Measurements from ENCODE around the gene SUSD2.

SUSD2 gene

DNA sequence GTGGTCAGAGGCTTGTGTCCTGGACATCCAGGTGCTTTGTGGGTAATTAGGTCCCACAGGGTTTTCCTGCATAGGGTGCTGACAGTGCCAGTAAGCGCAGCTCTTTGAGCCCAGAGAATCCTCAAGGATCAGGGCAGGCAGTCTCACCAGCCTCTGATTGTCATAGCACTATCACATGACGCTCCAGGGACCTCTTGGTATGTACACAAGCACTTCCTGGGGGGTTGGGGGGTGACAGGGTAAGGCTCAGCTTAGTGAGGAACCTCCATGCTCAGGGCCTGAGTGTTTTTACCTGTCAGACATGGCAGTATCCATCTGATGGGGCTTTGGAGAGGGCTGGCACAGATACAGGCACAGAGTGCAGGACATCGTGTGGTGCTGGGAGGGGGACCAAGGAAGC is 27.9 kb upstream of the SUSD2 start:
- no peak for DNase-seq

DNA sequence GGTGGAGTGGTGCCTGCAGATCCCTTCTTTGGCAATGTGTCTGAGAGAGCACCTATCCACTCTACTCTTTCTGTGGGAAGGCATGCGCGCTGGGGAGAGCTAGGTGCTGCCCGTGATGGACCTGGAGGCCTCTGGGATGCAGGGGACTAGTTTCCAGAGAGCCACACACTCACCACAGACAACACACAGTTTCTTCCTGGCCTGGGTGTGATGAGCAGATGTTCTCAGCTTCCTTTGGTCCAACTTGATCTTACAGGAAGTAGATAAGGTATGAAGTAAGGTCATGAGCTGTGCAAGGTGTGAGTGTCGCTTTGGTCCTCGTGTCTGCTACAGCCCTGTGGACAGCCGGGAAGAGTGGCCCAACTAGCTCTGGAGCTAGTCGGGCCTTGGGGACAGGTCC is 27.3 kb upstream of the SUSD2 start:
- DNase-seq = no peak

DNA sequence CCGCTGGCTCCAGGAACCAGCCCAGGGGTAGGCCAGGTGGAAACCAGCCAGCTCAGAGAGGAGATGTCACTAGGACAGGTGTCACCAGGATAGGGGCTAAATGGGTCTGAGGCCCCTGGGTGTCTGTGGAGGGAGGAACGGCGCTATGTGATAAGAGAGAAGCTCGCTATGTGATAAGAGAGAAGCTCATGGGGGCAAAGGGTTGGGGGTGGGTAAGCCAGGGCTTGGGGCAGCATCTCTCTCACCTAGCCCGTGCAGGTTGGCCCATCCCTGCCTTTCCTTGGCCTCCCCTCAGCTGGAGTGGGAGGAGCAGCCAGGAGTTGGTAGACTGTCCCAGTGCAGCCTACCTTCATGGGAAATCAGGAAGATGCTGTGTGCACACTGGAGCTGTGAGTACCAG is 26.5 kb upstream of the SUSD2 start:
- no peak for DNase-seq

DNA sequence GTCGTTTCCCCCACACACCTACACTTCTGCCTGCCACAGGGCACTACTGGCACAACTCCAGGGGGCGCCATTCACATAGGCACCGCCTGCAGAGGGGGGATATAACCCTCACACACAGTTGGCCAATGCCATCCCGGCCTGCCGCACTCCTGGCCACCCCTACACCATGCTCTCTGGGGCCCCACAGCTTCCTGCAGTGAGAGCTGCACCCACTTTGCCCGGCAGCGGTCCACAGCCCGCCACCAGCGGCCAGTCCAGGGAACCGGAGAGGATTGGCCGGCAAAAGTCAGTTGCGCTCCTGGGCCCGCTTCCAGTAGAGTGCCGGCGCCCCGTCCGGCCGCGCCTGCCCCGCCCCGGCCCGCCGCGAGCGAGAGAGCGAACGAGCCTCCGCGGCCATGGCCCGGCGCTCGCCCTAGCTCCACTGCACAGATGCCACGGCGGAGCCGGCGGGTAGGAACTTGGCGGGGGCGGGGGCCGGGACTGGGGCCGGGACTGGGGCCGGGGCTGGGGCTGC is 25.6 kb upstream of the SUSD2 start:
- DNase-seq = no peak

DNA sequence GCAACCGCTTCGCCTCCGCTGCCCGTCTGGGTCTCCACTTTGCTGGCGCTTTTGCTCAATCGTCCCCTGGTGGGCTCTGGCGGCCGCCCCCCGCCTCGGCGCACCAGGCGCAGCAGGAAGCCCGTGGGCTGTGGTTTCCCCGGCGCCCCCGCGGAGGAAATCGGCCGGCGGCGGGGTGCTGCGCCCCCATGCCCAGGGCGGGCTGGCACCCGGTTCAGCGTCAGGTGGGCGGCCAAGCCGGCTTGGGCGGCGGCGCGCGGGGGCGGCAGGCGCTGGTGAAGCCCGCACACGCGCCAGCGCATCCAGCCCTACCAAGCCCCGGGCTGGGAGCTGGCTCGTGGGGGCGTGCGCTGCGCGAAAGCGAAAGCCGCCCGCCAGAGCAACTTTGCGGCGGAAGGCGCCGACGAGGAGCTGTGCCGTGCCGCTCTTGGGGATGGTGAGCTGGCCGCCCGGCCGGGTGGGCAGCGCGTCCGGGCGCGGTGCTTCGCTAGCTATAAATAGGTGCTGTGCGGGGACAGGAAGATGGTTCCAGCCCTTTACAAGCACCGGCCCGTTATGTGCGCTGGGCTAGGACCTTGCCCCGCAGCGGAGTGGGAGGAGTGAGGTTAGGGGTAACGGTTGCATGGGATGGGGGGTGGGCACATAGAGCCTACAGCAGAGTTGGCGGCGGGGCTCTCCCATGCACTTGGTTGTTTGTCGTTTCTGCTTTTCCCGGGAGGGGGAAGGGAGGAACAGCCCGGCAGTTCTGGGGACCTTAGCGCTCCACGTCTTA is 25.0 kb upstream of the SUSD2 start:
- DNase-seq = no peak

DNA sequence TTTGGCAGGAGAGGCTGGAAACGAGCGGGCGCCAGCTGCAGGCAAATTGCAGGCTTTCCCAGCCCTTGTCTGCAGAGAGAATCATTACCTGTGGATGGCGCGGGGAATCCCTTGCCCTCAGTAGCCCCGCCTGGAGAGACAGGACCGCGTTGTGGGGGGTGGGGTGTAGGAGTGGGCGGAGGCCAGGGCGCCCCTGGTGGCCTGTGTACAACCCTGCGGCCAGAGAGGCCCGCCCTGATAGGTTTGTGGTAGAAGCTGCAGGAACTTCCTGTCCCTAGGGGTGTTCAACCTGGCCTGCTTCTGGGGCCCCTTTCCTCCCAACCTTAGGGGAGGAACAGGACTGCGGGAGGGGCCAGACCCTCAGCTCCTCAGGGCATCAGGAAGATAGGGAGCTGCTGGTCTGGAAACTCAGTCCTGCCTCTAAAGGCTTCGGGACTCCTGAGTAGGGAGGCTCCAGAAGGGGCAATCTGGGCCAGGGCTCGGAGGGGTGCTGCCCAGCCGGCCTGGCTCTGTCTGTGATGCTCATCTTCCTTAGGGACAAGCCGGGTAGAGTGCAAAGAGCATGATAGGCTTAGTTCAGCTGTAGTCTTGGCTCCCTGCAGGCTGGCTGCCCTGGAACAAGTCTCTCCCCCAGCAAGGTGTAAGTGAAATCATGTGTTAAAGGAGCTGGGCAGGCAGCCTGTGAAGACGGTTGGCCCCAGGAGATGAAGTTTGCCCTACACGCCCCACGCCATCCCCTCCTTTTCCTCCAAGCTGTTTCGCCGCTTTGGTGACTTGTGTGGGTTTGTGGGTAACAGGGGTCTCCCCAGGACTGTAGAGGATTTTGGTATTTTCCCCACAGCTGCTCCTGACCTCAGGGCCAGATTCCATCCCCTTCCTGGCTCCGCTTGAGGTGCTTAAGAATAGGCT is 24.1 kb upstream of the SUSD2 start:
- DNase-seq = peak; percentile 26

DNA sequence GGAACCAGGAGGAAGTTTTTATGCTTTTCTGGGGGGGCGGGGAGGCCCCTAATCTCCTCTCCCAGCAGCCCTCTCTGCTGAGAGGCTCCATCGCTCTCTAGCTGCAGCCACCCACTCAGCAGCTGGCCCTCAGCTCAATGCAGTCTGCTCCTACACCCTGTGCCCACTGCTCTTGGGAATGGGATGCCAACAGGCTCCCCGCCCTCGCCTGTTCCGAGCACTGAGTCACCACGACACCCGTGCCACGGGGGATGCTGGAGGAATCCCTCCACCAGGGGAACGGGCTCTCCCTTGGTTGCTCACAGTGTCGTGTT is 23.5 kb upstream of the SUSD2 start:
- no peak for DNase-seq

DNA sequence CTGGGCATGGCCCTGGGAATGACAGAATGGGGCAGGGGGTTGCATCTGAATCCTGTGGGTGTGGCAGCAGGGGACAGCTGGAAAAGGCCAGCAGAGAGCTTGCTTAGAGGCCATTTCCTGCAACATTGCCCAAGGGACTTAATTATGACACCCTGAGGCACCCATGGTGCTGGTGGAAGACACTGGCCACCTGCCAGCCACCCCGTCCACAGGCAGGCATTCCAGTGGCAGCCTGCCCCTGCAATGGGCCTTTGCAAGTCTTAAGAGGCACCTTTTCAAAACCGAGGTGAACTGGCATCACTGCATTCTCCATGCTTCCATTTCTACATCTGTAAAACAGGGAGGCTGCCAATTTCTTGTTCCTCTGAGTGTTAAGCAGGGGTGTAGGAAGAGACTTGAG is 21.6 kb upstream of the SUSD2 start:
- no peak for DNase-seq

DNA sequence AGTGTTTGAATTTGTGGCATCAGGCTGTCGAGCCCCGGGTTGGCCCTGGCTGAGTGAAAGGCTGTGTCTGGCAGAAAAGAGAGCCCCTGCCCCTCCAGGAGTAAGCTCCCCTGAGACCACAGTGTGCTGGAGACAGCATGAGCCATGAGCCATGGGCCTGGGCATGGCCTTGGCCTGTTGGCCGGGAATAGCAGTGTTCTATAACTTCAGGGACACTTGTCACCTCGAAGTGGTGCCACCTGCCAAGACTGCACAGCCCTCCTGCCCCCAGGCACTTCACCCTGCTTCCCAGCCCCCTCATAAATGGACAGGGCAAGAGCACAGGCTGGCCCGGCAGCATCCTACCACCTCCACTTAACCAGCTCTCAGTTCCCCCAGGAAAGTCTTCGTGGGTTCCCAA is 20.7 kb upstream of the SUSD2 start:
- DNase-seq = no peak

DNA sequence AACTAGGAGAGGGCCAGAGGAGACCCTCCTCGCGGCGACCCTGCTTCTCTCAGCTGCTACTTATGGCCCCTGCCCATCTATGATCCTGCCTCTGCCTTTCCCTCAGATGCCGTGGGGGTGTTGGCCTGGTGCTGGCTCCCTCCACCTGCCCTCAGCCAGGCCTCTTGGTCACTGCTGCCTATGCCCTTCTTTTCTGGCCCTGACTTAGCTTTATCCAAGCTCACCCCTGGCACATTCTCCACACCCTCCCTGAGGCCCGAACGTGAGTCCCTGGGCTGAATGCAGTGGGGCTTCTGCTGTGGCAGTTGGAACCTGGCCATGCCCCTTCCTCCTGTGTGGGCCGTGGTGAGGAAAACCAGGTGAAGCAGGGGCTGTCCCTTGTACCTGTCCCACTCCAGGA is 19.8 kb upstream of the SUSD2 start:
- DNase-seq = no peak

DNA sequence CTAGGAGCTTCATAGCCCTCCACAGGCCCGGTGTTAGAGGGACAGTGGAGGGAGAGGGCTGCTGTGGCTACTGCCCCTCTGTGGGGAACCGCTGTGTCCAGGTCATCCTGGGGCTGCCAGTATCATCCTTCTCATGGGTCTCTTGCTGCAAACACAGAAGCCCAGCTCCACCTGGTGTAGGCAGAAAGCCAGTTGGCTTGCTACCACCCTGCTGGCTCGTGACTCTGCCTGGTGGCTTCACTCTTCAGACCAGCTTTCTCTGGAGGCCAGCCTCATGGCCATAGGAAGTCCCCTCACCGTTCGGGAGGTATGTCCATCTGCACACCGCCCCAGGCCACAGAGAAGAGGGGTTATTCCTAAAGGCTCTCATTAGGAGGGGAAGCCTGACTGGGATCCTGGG is 19.4 kb upstream of the SUSD2 start:
- DNase-seq = no peak

DNA sequence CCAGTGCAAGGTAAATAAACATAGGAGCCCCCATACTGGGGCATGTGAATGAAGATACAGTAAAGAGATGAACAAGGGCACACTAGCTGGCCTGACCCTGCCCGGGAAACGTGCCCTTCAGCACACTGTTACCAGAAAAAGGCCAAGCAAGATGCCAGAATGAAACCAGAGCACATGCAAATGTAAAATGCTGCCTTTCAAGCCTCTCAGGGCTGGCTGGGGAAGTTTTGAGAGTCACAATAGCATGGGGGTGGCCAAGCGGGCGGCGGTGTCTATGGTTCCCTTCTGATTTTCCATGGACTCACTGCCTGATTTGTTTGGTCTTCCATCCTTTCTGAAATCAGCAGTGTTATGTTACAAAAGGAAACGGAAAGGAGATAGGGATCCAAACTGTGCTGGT is 18.9 kb upstream of the SUSD2 start:
- no peak for DNase-seq

DNA sequence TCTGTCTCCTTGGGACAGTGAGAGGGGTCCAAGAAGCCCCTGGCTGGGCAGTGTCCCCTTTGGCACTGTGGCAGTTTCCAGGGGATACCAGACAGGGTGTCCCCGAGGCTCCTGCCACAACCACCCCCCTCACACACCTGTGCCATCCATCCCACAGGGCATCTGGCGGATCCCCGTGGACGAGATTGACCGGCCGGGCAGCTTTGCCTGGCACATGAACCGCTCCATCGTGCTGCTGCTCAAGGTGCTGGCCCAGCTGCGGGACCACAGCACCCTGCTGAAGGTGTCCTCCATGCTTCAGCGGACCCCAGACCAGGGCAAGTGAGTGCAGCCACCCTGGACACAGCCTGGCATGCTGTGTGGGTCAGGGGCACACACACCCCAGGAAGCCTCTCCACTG is 17.0 kb upstream of the SUSD2 start:
- DNase-seq = no peak

DNA sequence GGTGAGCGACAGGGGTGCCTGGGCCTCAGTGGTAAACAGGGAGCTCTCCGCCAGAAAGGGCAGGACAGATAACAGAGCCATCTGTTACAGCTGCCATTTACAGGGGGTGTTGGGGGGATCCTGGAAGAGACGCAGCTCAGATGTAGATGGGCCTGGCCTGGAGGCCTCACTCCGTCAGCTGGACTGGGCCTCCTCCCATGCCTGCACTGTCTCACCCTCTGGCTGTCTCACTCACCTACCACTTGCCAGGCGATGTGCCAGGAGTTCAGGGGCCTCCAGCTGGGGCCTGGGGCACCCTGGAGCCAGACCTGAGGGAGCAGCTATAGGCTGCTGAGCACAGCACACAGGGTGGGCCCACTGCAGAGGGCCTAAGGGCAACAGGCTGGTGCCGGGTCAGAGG is 16.3 kb upstream of the SUSD2 start:
- DNase-seq = no peak

DNA sequence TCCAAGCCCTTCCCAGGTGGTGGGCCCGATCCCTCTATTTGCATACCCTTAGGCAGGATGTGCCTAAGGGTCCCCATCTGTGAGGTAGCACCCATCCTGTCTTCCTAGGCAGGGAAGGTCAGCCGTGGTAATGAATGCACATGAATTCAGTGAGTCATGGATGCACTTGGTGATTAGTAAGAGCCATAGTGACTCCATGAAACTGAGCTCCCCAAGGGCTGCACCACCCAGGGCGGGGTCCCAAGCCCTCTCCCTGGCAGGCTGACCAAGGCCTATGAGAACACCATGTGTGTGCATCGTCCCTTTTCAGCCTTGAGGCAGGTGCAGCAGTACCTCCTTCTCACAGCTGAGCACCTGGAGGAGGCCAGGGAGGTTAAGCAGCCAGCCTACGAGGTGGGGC is 15.6 kb upstream of the SUSD2 start:
- no peak for DNase-seq

DNA sequence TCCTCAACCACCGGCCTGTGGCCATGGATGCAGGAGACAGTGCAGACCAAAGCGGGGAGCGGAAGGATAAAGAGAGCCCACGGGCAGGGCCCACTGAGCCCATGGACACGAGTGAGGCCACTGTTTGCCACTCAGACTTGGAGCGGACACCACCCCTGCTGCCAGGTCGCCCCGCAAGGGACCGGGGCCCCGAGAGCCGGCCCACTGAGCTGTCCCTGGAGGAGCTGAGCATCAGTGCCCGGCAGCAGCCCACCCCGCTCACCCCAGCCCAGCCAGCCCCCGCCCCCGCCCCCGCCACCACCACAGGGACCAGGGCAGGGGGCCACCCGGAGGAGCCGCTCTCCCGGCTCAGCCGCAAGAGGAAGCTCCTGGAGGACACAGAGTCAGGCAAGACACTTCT is 14.5 kb upstream of the SUSD2 start:
- no peak for DNase-seq

DNA sequence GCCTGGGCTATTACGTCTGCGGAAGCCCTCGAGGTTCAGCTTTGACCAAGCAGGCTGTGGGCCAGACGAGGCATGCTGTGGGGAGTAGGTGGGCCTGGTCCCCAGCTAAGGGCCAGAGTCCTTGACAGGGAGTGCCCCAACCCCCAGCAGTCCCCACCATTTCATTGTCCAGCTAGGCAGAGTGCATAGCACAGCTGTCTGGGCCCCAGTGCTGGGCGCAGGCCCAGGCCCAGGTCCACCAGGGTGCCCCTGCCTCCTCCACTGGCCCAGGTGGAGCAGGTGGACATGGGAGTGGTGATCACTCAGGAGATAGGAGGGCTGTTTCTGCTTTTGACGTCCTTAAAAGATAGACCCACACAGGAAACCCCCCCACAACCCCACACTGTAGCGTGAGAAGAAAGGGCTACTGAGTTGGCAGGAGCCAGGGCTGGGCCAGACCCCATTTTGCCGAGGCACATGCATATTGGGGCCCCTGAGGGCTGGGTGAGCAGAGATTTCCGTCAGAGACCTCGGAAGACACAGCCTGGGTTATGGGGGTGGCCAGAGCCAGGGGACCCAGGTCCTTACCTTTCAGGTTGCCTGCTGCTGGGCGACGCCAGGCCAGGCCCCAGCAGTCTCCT is 11.7 kb upstream of the SUSD2 start:
- DNase-seq = no peak

DNA sequence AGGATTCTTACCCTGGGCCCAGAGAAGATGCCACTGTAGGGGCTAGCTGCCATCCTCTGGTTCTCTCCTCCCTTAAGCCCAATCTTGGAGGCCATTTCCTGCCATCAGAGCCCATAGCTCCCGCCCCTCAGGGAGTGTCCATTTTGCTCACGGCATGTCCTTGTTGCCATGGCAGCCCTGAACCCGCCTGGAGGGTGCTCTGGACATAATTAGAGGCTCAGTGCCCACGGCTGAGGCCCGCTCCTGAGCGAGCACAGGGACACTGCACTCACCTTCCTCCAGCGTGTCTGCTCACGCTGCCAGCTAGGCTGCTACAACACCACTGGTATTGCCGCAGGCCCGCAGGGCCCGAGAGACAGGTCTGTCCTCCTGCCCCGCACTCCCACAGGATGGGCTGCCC is 11.1 kb upstream of the SUSD2 start:
- DNase-seq = no peak

DNA sequence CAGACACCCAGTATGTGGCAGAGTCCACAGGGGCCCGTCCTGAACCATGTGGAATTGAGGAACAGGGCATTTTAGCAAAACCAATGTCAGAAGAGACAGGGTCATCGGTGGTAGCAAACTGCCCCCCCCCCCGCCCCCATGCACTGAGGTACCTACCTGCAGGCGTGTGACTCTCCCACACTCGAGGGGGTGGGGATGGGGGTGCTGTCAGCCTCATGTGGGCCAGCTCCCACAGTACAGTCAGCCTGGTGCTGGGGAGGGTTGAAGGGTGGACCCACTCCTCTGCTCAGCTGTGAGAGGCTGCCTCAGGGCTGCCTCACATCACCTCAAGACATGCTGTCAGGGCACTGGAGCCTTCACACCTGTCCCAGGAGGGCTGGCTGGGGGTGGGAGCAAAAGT is 10.7 kb upstream of the SUSD2 start:
- no peak for DNase-seq

DNA sequence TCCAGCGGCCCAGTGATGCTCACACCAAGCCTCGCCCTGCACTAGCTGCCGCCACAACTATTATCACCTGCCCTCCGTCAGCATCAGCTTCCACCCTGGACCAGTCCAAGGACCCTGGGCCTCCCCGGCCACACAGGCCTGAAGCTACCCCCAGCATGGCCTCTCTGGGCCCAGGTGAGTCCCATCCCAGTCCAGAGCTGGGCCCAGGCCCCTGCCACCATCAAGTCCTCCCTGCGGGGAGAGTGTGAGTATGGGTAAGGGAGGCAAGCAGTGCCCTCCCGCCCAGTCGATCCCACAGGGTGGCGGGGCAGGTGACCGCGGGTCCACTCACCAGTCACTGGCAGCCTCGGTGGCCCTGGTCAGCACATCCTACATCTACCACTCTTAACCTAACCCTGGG is 9.5 kb upstream of the SUSD2 start:
- no peak for DNase-seq

DNA sequence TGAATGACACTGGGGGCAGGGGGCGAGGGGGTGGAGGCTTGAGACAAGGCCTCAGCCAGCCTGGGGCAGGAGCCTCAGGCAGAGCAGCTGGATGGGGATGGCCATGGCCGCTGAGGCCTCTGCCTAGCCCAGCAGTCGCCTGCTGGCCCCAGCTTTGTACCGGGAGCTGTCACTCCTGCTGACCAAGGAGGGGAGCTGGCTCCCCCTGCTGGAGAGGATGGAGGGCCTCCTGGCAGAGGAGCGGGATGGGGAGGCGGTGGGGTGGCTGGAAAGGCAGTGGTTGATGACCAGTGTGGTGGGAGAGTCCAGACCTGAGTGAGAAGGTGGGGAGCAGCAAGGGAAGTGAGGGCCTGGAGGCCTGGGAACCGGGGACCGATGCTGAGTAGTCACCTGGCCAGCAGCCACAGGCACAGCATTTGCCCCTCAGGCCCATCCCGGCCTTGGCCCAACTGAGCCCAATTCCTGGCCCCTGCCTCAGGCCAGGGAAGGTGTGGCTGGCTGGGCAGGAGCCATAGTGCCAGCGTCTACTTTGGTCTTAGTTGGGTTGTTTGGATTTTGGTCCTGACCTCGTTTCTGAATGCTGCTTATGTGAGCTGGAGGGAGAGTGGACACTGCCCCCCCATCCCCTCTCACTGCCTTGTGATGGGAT is 6.0 kb upstream of the SUSD2 start:
- DNase-seq = no peak

DNA sequence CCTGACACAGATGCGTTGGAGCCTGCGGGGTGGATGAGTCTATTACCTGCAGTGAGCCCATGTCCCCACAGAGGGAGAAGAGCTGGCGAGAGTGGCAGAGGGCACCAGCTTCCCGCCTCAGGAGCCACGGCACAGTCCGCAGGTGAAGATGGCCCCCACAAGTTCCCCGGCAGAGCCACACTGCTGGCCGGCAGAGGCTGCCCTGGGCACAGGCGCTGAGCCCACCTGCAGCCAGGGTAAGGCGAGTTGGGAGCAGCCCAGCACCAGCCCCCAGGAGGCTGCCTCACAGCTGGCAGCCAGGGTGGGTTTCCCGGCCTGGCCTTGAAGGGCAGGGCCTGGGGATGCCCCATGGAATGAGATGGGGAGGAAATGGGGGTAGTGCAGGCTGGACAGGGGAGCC is 5.2 kb upstream of the SUSD2 start:
- no peak for DNase-seq

DNA sequence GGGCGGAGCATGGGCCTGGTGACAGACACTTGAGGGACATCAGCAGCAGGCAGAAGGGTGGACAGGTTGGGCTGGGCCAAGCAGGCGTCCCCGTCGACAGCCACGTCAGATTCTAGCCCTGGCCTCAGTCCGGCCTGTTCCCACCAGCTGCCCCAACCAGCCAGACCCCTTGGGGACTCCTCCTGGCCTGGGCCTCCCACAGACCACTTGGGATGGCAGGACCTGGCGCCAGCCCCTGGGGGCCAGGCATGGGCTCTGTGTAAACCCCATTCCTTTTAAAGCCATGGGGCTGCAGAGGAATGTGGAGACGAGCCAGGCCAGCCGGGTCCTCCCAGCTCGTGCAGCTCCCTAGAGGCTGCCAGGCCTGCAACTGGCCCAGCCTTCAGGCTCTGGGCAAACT is 4.7 kb upstream of the SUSD2 start:
- no peak for DNase-seq

DNA sequence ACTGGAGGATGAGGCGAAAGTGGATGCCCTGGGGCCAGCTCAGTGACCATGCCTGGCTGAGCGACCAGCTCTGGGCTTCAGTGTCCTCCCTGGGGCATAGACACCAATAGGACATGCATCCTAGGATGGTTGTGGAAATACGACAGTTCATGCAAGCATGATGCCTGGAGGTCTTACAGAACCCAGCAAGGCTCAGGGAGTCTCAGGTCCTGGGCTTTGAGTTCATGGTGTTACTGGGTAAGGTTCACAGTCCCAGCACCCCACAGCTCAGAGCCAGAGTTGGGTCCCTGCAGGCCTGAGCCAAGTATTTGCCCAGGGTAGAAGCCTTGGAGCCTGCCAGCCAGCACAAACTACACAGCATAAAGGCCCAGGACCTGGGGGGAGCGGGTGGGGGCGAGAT is 4.2 kb upstream of the SUSD2 start:
- no peak for DNase-seq
